ENCODE measurements around the gene CLSTN3. TPM values are rescaled to one million over a fixed set of nuclear protein-coding genes. Genes with fewer than 3 reads are reported as not detected.
A peak's percentile ranks its signal among the peaks of the same experiment; 100 is the strongest.

Gene CLSTN3
- total RNA-seq, 1 experiment from 2014 or later, result 111 TPM

GRCh38 chr12:7112041-7112440, 18.1 kb upstream of the CLSTN3 start:
- POLR2A ChIA-PET (ENCODE audit: unreplicated experiment), result no interaction called here
- Histone ChIP-seq H2AFZ (no peak overlapping the region), H3K4me3 (no peak overlapping the region), H3K9me2 (ENCODE audit: insufficient read depth) (no peaks in the 10 kb centered on the region), H3K27ac (no peak overlapping the region), H3K79me2 (ENCODE audit: low read depth) (peaks cover 21% of the 10 kb centered on the region), H4K20me1 (ENCODE audit: insufficient read depth) (peaks cover 8% of the 10 kb centered on the region; the same call in 1 of the 2 replicates), H3K4me1 (replicated peaks; ENCODE audit: insufficient read depth) (peaks cover 14% of the 10 kb centered on the region), H3K9me3 (ENCODE audit: insufficient read depth, low read depth) (no peaks in the 10 kb centered on the region), H3K27me3 (ENCODE audit: insufficient read depth, low read depth) (no peaks in the 10 kb centered on the region), H3K4me2 (no peak overlapping the region), H3K36me3 (ENCODE audit: low read depth) (peaks cover 7% of the 10 kb centered on the region), H3F3A (ENCODE audit: insufficient read depth, low read depth) (peaks cover 18% of the 10 kb centered on the region; the same call in 1 of the 2 replicates)
- no peak for DNase-seq
- TF ChIP-seq CTCF (conservative IDR thresholded peaks at IDR 0.05) (no peak), EZH2 (IDR thresholded peaks at IDR 0.05; ENCODE audit: low read depth) (no peak)
- intact Hi-C loops (cut with micrococcal nuclease; ENCODE audit: unreplicated experiment), result no loop called here
- CTCF ChIA-PET, result interaction anchor here (0.6 to 1.5 kb wide), 4 partner anchors 44 to 187 kb away, joined by 3 to 9 read pairs (median 4); partner anchors contain the start of gene C1S
- no TSS peak for BruUV-seq (replicated peaks)

- TF ChIP-seq EZH2 (IDR thresholded peaks at IDR 0.05; ENCODE audit: low read depth), result no peak
- TF ChIP-seq CTCF (conservative IDR thresholded peaks at IDR 0.05), result peak; percentile 92
- H3K79me2 ChIP-seq (ENCODE audit: low read depth), result peaks cover 10% of the 10 kb centered on the region; the same call in 1 of the 2 replicates
- H4K20me1 ChIP-seq (ENCODE audit: insufficient read depth), result peaks cover 8% of the 10 kb centered on the region; the same call in 1 of the 2 replicates
- H3K27me3 ChIP-seq (ENCODE audit: insufficient read depth, low read depth), result no peaks in the 10 kb centered on the region
- H3K4me1 ChIP-seq (replicated peaks; ENCODE audit: insufficient read depth), result peaks cover 6% of the 10 kb centered on the region
- H3K4me3 ChIP-seq, result no peak overlapping the region
- H3K36me3 ChIP-seq (ENCODE audit: low read depth), result peaks cover 7% of the 10 kb centered on the region
- DNase-seq, result peak in 1 of 2 experiments; percentile 48
- BruUV-seq (replicated peaks), result no TSS peak
- H3K9me3 ChIP-seq (ENCODE audit: insufficient read depth, low read depth), result no peaks in the 10 kb centered on the region
- H3K9me2 ChIP-seq (ENCODE audit: insufficient read depth), result no peaks in the 10 kb centered on the region
- peaks cover 7% of the 10 kb centered on the region; the same call in 1 of the 2 replicates for H3F3A ChIP-seq (ENCODE audit: insufficient read depth, low read depth)
- H3K4me2 ChIP-seq, result no peak overlapping the region
- intact Hi-C loops (cut with micrococcal nuclease; ENCODE audit: unreplicated experiment), result loop anchor here (1.0 kb wide), 3 partner anchors 53 to 244 kb away; partner anchors contain the start of genes C12orf57 and C1S
- H2AFZ ChIP-seq, result no peak overlapping the region
- H3K27ac ChIP-seq, result no peak overlapping the region
- ChIA-PET POLR2A (ENCODE audit: unreplicated experiment) (interaction anchor here (0.6 kb wide), 1 partner anchor 53 kb away, joined by 3 read pairs; no protein-coding TSS in a partner anchor), CTCF (interaction anchor here (0.6 to 2.0 kb wide), 8 partner anchors 40 to 276 kb away, joined by 3 to 6 read pairs (median 4); partner anchors contain the start of genes C12orf57 and SPSB2)
These were observed 16.7 kb upstream of the CLSTN3 start for GRCh38 chr12:7113389-7113871.

- peaks cover 10% of the 10 kb centered on the region; the same call in 1 of the 2 replicates for H3K79me2 ChIP-seq (ENCODE audit: low read depth)
- BruUV-seq (replicated peaks), result no TSS peak
- intact Hi-C loops (cut with micrococcal nuclease; ENCODE audit: unreplicated experiment), result no loop called here
These were observed 16.2 kb upstream of the CLSTN3 start for GRCh38 chr12:7114008-7114407.

More at GRCh38 chr12:7114008-7114407, 16.2 kb upstream of the CLSTN3 start:
- H3K9me3 ChIP-seq (ENCODE audit: insufficient read depth, low read depth), result no peaks in the 10 kb centered on the region
- H3K4me1 ChIP-seq (replicated peaks; ENCODE audit: insufficient read depth), result peaks cover 6% of the 10 kb centered on the region
- no peaks in the 10 kb centered on the region for H3K27me3 ChIP-seq (ENCODE audit: insufficient read depth, low read depth)
- peaks cover 8% of the 10 kb centered on the region; the same call in 1 of the 2 replicates for H4K20me1 ChIP-seq (ENCODE audit: insufficient read depth)
- CTCF ChIA-PET, result interaction anchor here (1.2 to 2.0 kb wide), 3 partner anchors 145 to 241 kb away, joined by 3 to 6 read pairs (median 5); partner anchors contain the start of gene SPSB2
- H3K27ac ChIP-seq, result no peak overlapping the region
- H3K4me2 ChIP-seq, result no peak overlapping the region
- no peaks in the 10 kb centered on the region for H3K9me2 ChIP-seq (ENCODE audit: insufficient read depth)
- H3K36me3 ChIP-seq (ENCODE audit: low read depth), result peaks cover 7% of the 10 kb centered on the region
- no peak for TF ChIP-seq CTCF (conservative IDR thresholded peaks at IDR 0.05)
- no peak for TF ChIP-seq EZH2 (IDR thresholded peaks at IDR 0.05; ENCODE audit: low read depth)
- H3F3A ChIP-seq (ENCODE audit: insufficient read depth, low read depth), result peaks cover 7% of the 10 kb centered on the region; the same call in 1 of the 2 replicates
- no peak overlapping the region for H2AFZ ChIP-seq
- POLR2A ChIA-PET (ENCODE audit: unreplicated experiment), result no interaction called here
- H3K4me3 ChIP-seq, result no peak overlapping the region
- DNase-seq, result no peak
